SU-DHL-6 (cell line): ENCODE data around the gene CACNG4.
"Not testable (repeated sequence)": the region's sequence is repeated elsewhere in the genome, so short reads cannot be mapped to it uniquely, and the experiment has no call there.

Experiments
- H2AFZ ChIP-seq: fragments of 200-600 bp; sonication (generic); 2 replicates; pipeline ENCODE4 v1.6.1; 2014; ENCODE audit warnings: low read depth, mild to moderate bottlenecking, moderate library complexity, mixed read lengths, antibody characterized with exemption, low read length; ENCODE audit not compliant: severe bottlenecking
- H3F3A ChIP-seq: fragments of 200-600 bp; shearing (Covaris generic); 2 replicates; pipeline ENCODE4 v1.6.0; 2016; ENCODE audit warnings: antibody characterized with exemption, mild to moderate bottlenecking; ENCODE audit not compliant: insufficient read depth
- H3K27ac ChIP-seq: fragments of 200-600 bp; sonication (generic); 2 replicates; pipeline ENCODE4 v1.5.1; 2016; ENCODE audit warnings: low read depth, mild to moderate bottlenecking, low read length, moderate library complexity, mixed read lengths
- H3K27me3 ChIP-seq: fragments of 200-600 bp; sonication (generic), shearing (Covaris generic); 2 replicates; pipeline ENCODE4 v1.6.0; 2014; ENCODE audit warnings: mild to moderate bottlenecking, low read length
- H3K36me3 ChIP-seq: fragments of 200-600 bp; sonication (generic); 2 replicates; pipeline ENCODE4 v1.6.1; 2014; ENCODE audit warnings: mild to moderate bottlenecking, low read length, mixed read lengths
- H3K4me2 ChIP-seq: fragments of 300-600, 200-600 bp; shearing (Covaris generic), sonication (generic); 2 replicates; pipeline ENCODE4 v1.6.0; 2014; ENCODE audit warnings: low read length, low read depth, mild to moderate bottlenecking; ENCODE audit not compliant: poor library complexity, severe bottlenecking
- H3K4me3 ChIP-seq: fragments of 200-600 bp; sonication (generic); 2 replicates; pipeline ENCODE4 v1.5.1; 2014; ENCODE audit warnings: antibody characterized with exemption, low read length, mild to moderate bottlenecking, mixed read lengths; ENCODE audit not compliant: insufficient read depth, poor library complexity, severe bottlenecking
- H3K79me2 ChIP-seq: fragments of 200-600 bp; sonication (generic); 2 replicates; pipeline ENCODE4 v1.6.1; 2014; ENCODE audit warnings: mild to moderate bottlenecking, low read length, moderate library complexity; ENCODE audit not compliant: insufficient read depth
- H3K9ac ChIP-seq: fragments of 200-600 bp; sonication (generic); 2 replicates; pipeline ENCODE4 v1.7.0; 2014; ENCODE audit warnings: mild to moderate bottlenecking, low read length
- H3K9me2 ChIP-seq: fragments of 200-600 bp; sonication (generic); replicated peaks from 2 replicates; pipeline ENCODE4 v1.6.1; 2014; ENCODE audit warnings: low read length; ENCODE audit not compliant: insufficient read depth
- H3K9me3 ChIP-seq: fragments of 200-600 bp; sonication (generic); 2 replicates; pipeline ENCODE4 v1.6.1; 2014; ENCODE audit warnings: low read length, mixed read lengths; ENCODE audit not compliant: insufficient read depth
- H4K20me1 ChIP-seq: fragments of 200-600 bp; sonication (generic); 2 replicates; pipeline ENCODE4 v1.6.1; 2014; ENCODE audit warnings: low read depth, mild to moderate bottlenecking, antibody characterized with exemption, low read length, moderate library complexity, mixed read lengths
- EZH2phosphoT487 ChIP-seq: fragments of 200-600 bp; sonication (generic), shearing (Covaris generic); conservative IDR thresholded peaks from 2 replicates; pipeline ENCODE4 v1.6.1; 2018; ENCODE audit warnings: mild to moderate bottlenecking, antibody characterized with exemption, low read length, moderate library complexity, mixed read lengths
- TF ChIP-seq, protein P1 (sequence below): fragments of 200-600 bp; sonication (generic); IDR thresholded peaks from one replicate; pipeline ENCODE4 v1.5.1; 2017; ENCODE audit warnings: antibody characterized with exemption, mild to moderate bottlenecking, low read length, moderate library complexity; ENCODE audit not compliant: insufficient read depth, poor library complexity, severe bottlenecking

Gene CACNG4

DNA sequence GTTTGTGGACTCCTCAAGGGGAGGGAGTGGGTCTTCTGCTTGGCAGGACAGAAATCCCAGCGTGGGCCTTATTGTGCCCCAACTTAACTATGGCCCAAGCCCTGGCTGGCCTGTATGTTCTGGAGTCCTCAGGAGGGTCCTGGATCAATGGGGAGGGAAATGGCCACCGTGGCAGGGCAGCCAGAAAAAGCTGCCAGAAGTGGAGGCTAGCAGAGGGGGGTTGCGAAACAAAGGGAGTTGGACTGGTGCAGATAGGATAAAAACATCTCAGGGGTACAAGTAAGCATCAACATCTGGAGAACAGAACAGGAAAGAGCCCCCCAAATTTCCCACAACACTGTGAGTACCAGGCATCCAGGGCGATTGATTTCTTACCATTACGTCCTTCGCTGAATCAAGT, 76.1 kb downstream of the CACNG4 start:
- Histone ChIP-seq H3K4me3 (no peak overlapping the region), H3K36me3 (no peaks in the 10 kb centered on the region), H3K79me2 (no peaks in the 10 kb centered on the region), H3K9me3 (no peaks in the 10 kb centered on the region), H3K27ac (no peak overlapping the region), H4K20me1 (no peaks in the 10 kb centered on the region), H3K4me2 (no peak overlapping the region), H3K9ac (no peak overlapping the region), H3F3A (no peaks in the 10 kb centered on the region), H2AFZ (no peak overlapping the region), H3K9me2 (no peaks in the 10 kb centered on the region), H3K27me3 (no peaks in the 10 kb centered on the region)
- TF ChIP-seq, protein P1, sequence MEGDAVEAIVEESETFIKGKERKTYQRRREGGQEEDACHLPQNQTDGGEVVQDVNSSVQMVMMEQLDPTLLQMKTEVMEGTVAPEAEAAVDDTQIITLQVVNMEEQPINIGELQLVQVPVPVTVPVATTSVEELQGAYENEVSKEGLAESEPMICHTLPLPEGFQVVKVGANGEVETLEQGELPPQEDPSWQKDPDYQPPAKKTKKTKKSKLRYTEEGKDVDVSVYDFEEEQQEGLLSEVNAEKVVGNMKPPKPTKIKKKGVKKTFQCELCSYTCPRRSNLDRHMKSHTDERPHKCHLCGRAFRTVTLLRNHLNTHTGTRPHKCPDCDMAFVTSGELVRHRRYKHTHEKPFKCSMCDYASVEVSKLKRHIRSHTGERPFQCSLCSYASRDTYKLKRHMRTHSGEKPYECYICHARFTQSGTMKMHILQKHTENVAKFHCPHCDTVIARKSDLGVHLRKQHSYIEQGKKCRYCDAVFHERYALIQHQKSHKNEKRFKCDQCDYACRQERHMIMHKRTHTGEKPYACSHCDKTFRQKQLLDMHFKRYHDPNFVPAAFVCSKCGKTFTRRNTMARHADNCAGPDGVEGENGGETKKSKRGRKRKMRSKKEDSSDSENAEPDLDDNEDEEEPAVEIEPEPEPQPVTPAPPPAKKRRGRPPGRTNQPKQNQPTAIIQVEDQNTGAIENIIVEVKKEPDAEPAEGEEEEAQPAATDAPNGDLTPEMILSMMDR: no peak
- TF ChIP-seq EZH2phosphoT487: no peak

DNA sequence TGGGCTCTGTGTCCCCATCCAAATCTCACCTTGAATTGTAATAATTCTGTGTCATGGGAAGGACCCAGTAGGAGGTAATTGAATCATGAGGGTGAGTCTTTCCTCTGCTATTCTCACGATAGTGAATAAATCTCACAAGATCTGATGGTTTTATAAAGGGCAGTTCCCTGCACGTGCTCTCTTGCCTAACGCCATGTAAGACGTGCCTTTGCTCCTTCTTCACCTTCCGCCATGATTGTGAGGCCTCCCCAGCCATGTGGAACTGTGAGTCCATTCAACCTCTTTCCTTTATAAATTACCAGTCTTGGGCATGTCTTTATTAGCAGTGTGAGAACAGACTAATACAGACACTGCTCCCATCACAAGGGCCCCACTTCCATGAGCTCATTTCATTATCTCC, 76.6 kb downstream of the CACNG4 start:
- not testable (repeated sequence) for H2AFZ ChIP-seq, H4K20me1 ChIP-seq, H3K36me3 ChIP-seq, H3K4me3 ChIP-seq, H3K9me3 ChIP-seq, H3K4me2 ChIP-seq, H3F3A ChIP-seq, H3K79me2 ChIP-seq, H3K9me2 ChIP-seq, H3K27me3 ChIP-seq, H3K27ac ChIP-seq, H3K9ac ChIP-seq

DNA sequence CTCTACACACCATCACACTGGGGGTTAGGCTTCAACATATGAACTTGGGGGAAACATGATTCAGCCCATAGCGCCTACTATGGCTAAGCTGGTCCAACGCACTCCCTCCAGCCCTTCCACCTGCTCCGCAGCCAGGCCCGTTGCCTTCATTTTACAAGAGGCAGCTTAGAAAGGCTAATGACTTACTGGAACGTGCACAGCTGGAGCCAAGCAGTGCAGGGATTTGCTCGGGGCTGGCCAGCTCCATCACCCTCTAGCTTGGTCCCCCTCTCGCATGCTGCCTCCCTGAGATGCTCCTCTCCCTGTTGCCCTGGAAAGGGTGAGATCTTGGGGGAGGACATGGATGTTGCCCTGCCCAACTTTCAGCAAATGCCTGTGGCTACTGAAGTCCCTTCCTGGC, 77.0 kb downstream of the CACNG4 start:
- H3K27ac ChIP-seq: no peak overlapping the region
- no peak overlapping the region for H3K4me2 ChIP-seq
- no peaks in the 10 kb centered on the region for H3K79me2 ChIP-seq
- TF ChIP-seq EZH2phosphoT487: no peak
- TF ChIP-seq, protein P1: no peak
- no peaks in the 10 kb centered on the region for H3F3A ChIP-seq
- no peak overlapping the region for H2AFZ ChIP-seq
- H3K9ac ChIP-seq: no peak overlapping the region
- H3K9me3 ChIP-seq: no peaks in the 10 kb centered on the region
- H3K36me3 ChIP-seq: no peaks in the 10 kb centered on the region
- no peaks in the 10 kb centered on the region for H4K20me1 ChIP-seq
- H3K4me3 ChIP-seq: no peak overlapping the region
- no peaks in the 10 kb centered on the region for H3K27me3 ChIP-seq
- no peaks in the 10 kb centered on the region for H3K9me2 ChIP-seq

DNA sequence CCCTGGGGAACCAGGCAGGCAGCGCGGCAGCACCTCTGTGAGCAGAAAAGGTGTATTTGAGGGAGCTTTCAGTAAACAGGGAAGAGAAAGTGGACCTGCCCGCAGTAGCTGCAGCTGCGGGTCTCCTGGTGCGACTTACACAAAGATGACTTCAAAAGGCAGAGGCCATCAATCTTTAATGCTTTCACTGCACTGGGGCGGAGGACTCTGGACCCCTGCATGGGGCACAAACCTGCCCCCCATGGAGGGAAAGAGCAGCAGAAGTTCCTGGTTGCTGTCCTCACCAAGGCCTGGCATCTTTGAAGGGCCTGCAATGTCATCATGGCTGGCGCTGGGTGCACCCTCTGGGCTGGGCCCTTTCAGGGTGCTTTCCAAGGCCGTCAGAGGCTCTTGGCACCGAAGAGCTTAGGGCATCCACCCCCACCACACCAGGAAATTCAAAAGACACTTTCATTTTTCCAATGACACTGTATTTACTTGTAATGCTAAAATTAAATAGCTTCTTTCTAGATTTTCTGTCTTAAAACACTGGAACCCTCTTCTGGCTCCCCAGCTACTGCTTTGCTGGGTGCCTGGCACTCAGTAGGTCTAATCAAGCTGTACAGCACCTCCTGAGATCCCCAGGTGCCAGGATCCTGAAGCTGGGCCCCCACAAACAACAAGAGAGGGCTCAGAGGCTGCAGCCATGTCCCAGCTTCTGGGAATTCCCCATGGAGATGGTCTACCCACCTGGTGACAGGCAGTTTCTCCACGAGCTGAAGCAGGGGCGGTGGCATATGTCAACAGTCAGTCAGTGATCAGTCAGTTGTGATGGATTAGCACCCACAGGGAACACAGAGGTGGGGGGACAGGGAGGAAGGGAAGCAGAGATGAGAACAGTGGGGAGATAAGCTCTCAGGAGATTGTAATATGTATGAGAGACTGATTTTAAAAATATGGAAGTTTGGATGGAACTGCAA, 77.7 kb downstream of the CACNG4 start:
- Histone ChIP-seq H3F3A (no peaks in the 10 kb centered on the region), H3K79me2 (no peaks in the 10 kb centered on the region), H3K9ac (no peak overlapping the region), H2AFZ (no peak overlapping the region), H3K9me3 (no peaks in the 10 kb centered on the region), H3K9me2 (no peaks in the 10 kb centered on the region), H3K27me3 (no peaks in the 10 kb centered on the region), H3K4me2 (no peak overlapping the region), H4K20me1 (no peaks in the 10 kb centered on the region), H3K4me3 (no peak overlapping the region), H3K27ac (no peak overlapping the region), H3K36me3 (no peaks in the 10 kb centered on the region)
- TF ChIP-seq, protein P1: no peak
- no peak for TF ChIP-seq EZH2phosphoT487
